Neural cell (in vitro differentiated cells): ENCODE results near the gene TTC17.
"Not testable (repeated sequence)": the region's sequence is repeated elsewhere in the genome, so short reads cannot be mapped to it uniquely, and the experiment has no call there.

ENCODE experiments used
- CTCF ChIP-seq: fragments of 450-650 bp; IDR thresholded peaks from 2 replicates; pipeline ENCODE4 v1.5.1; 2014; ENCODE audit warnings: antibody characterized with exemption, mild to moderate bottlenecking, moderate library complexity; ENCODE audit not compliant: poor library complexity, severe bottlenecking
- EP300 ChIP-seq: fragments of 450-650 bp; conservative IDR thresholded peaks from 2 replicates; pipeline ENCODE4 v1.6.1; 2014; ENCODE audit warnings: antibody characterized with exemption, mild to moderate bottlenecking, moderate library complexity; ENCODE audit not compliant: poor library complexity, severe bottlenecking
- EZH2 ChIP-seq: fragments of 200-600, 300-800 bp; shearing (Covaris generic), sonication (generic); IDR thresholded peaks from 2 replicates; pipeline ENCODE4 v1.6.1; 2014; ENCODE audit warnings: antibody characterized with exemption, low read length, borderline replicate concordance, mild to moderate bottlenecking; ENCODE audit not compliant: insufficient read depth, poor library complexity, severe bottlenecking
- POLR2AphosphoS5 ChIP-seq: IDR thresholded peaks from 2 replicates; pipeline ENCODE4 v1.6.1; 2012
- RAD21 ChIP-seq: fragments of 450-650 bp; conservative IDR thresholded peaks from 2 replicates; pipeline ENCODE4 v1.6.1; 2014; ENCODE audit warnings: antibody characterized with exemption, mild to moderate bottlenecking, moderate library complexity
- TAF1 ChIP-seq: IDR thresholded peaks from 2 replicates; pipeline ENCODE4 v1.6.1; 2012; ENCODE audit warnings: low read depth

DNA sequence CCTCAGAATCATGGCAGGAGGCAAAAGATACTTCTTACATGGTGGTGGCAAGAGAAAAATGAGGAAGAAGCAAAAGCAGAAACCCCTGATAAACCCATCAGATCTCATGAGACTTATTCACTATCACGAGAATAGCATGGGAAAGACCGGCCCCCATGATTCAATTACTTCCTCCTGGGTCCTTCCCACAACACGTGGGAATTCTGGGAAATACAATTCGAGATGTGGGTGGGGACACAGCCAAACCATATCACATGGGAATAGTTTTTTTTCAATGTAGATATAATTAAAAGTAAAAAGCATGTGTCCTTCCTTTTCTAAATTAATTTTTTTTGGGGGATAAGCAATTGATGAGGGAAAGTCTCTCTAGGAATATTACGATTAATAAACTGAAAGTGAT lies 118.8 kb downstream of the TTC17 start:
- TF ChIP-seq CTCF, EP300, POLR2AphosphoS5, TAF1, EZH2, RAD21: not testable (repeated sequence)
